AG08395 (cell line): Measurements from ENCODE around the gene PRKAR2B.

Experiments
- DNase-seq: peaks from one replicate; pipeline ENCODE4 v3.0.0; 2012; ENCODE audit warnings: mixed read lengths, low spot score

Gene PRKAR2B

GRCh38 chr7:107044347-107045194, at the start of gene PRKAR2B:
TSS of gene PRKAR2B (plus strand) at chr7:107044705. CDS start at chr7:107044908, 203 bp downstream.
- DNase-seq, result peak; percentile 84

GRCh38 chr7:106994833-106995232, 49.7 kb upstream of the PRKAR2B start:
- DNase-seq, result no peak

- no peak for DNase-seq
Measured at GRCh38 chr7:106997487-106998271, 46.8 kb upstream of the PRKAR2B start.

GRCh38 chr7:106999023-106999422, 45.5 kb upstream of the PRKAR2B start:
- no peak for DNase-seq

- no peak for DNase-seq
Measured at GRCh38 chr7:107001490-107001889, 43.0 kb upstream of the PRKAR2B start.

- DNase-seq, result no peak
Measured at GRCh38 chr7:107002126-107002525, 42.4 kb upstream of the PRKAR2B start.

- DNase-seq, result no peak
Measured at GRCh38 chr7:107002529-107002998, 41.9 kb upstream of the PRKAR2B start.

- no peak for DNase-seq
Measured at GRCh38 chr7:107007007-107007891, 37.3 kb upstream of the PRKAR2B start.

GRCh38 chr7:107007892-107008287, 36.6 kb upstream of the PRKAR2B start:
- no peak for DNase-seq

- DNase-seq, result no peak
Measured at GRCh38 chr7:107009846-107010203, 34.7 kb upstream of the PRKAR2B start.

- DNase-seq, result no peak
Measured at GRCh38 chr7:107012691-107013090, 31.8 kb upstream of the PRKAR2B start.

- DNase-seq, result no peak
Measured at GRCh38 chr7:107014387-107015023, 30.0 kb upstream of the PRKAR2B start.

- DNase-seq, result no peak
Measured at GRCh38 chr7:107016312-107016711, 28.2 kb upstream of the PRKAR2B start.

- no peak for DNase-seq
Measured at GRCh38 chr7:107017965-107018719, 26.4 kb upstream of the PRKAR2B start.

- DNase-seq, result no peak
Measured at GRCh38 chr7:107020400-107020799, 24.1 kb upstream of the PRKAR2B start.

- DNase-seq, result no peak
Measured at GRCh38 chr7:107021600-107021999, 22.9 kb upstream of the PRKAR2B start.

GRCh38 chr7:107023522-107024151, 20.9 kb upstream of the PRKAR2B start:
- no peak for DNase-seq

- no peak for DNase-seq
Measured at GRCh38 chr7:107024906-107025305, 19.6 kb upstream of the PRKAR2B start.

- no peak for DNase-seq
Measured at GRCh38 chr7:107025449-107026103, 18.9 kb upstream of the PRKAR2B start.

GRCh38 chr7:107026166-107026565, 18.3 kb upstream of the PRKAR2B start:
- no peak for DNase-seq
